Epithelial cell of proximal tubule (primary cell): ENCODE measurements around the gene CPEB4. TPM values are rescaled to one million over a fixed set of nuclear protein-coding genes. Genes with fewer than 3 reads are reported as not detected.

Experiments
- DNase-seq: peaks from one replicate; pipeline ENCODE4 v3.0.0-alpha.2; 2011; ENCODE audit warnings: low read depth
- H3K4me3 ChIP-seq: 2 replicates; pipeline ENCODE4 v1.5.1; 2011; ENCODE audit warnings: low read depth, mild to moderate bottlenecking, low read length
- total RNA-seq: library from RNA; depleted of rRNA; stranded (reverse); fragments of >200 nt; gene quantifications from 2 replicates; pipeline ENCODE4 v1.2.3, GENCODE V29; 2015
- TF ChIP-seq, protein P1 (sequence below): conservative IDR thresholded peaks from 2 replicates; pipeline ENCODE4 v1.5.1; 2012; ENCODE audit warnings: low read depth, mild to moderate bottlenecking, low read length

The CPEB4 gene
- total RNA-seq, 1 donor from 2014 or later: 17.5 TPM

DNA sequence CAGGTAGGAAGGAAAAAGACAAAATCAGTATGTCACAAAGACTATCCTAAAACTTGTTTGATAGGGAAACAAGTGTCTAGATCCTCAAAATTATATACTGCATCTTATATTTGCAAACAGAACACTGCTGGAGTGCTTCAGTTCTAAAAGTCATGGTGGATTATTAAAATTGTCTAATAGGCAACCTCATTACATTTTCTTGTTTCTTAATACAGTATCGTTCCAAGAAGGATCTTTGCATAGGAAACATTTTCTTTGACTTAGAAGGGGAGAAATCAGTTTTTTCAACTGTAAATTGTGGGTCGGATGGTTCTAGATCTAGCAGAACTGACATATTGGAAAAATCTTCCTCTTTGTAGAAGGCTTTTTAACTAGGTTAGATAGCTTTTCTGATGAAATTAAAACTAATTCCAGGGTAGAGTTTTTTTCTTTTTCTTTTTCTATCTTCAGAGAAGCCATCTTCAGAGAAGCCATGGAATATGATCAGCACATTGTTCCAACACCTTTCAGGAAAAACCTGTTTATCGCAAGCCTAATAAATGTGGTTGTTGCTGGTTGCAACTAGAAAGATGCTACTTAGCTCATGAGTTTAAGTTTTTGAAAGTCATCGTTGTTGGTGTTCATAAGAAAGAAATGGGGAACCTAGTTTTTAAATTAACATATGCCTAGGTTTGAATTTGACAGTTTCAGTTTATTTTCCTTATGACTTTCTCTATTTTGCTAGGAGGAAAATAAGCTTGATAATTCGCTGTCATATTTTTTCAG, 7.4 kb downstream of the CPEB4 start:
- TF ChIP-seq, protein P1, sequence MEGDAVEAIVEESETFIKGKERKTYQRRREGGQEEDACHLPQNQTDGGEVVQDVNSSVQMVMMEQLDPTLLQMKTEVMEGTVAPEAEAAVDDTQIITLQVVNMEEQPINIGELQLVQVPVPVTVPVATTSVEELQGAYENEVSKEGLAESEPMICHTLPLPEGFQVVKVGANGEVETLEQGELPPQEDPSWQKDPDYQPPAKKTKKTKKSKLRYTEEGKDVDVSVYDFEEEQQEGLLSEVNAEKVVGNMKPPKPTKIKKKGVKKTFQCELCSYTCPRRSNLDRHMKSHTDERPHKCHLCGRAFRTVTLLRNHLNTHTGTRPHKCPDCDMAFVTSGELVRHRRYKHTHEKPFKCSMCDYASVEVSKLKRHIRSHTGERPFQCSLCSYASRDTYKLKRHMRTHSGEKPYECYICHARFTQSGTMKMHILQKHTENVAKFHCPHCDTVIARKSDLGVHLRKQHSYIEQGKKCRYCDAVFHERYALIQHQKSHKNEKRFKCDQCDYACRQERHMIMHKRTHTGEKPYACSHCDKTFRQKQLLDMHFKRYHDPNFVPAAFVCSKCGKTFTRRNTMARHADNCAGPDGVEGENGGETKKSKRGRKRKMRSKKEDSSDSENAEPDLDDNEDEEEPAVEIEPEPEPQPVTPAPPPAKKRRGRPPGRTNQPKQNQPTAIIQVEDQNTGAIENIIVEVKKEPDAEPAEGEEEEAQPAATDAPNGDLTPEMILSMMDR: no peak
- DNase-seq: no peak
- peak overlapping the region; percentile 23 for H3K4me3 ChIP-seq

GRCh38 chr5:173896631-173897030, 8.5 kb downstream of the CPEB4 start:
- TF ChIP-seq, protein P1: no peak
- no peak overlapping the region for H3K4me3 ChIP-seq
- DNase-seq: no peak

- DNase-seq: no peak
- no peak overlapping the region for H3K4me3 ChIP-seq
- TF ChIP-seq, protein P1: no peak
These were observed 13.6 kb downstream of the CPEB4 start for GRCh38 chr5:173901705-173902104.

DNA sequence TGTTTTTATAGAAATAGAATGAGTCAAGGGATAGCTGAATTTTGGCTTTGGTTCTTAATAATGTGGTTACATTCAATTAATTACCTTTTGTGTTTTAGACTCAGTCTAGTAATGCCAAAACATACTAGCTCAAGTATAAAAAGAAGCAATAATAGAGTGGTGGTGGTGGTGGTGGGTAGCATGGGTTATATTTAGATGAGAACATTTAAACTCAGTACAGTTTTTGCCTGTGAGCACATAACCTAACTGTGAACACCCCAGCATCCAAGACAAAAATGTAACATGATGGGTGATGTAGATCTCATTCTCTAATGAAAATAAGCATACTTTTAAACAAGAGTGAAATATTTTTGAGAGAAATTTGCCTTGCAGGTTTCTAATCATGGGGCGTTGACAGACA, 14.2 kb downstream of the CPEB4 start:
- DNase-seq: no peak
- no peak overlapping the region for H3K4me3 ChIP-seq
- TF ChIP-seq, protein P1: no peak

DNA sequence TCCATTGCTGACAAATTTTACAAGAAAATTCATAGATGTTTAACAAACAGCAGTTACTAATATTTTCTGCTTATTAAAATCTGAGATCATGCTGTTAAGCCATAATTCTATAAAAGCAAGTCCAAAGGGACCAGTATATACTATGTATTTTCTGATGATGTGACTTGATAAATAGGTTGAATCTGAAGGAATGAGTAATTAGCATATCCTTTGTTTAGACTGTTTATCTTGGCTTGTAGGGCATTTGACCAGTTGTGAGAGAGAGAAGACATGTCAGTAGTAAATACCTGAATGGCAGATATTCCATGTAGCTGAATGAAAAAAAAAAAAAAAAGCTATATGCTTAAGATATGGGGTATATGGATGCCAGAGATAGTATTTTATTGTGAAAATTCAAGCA, 14.6 kb downstream of the CPEB4 start:
- DNase-seq: no peak

GRCh38 chr5:173903396-173904140, 15.4 kb downstream of the CPEB4 start:
- no peak overlapping the region for H3K4me3 ChIP-seq
- TF ChIP-seq, protein P1: no peak

More for the DNA sequence above, 14.6 kb downstream of the CPEB4 start:
- TF ChIP-seq, protein P1: no peak
- H3K4me3 ChIP-seq: no peak overlapping the region

More at GRCh38 chr5:173903396-173904140, 15.4 kb downstream of the CPEB4 start:
- DNase-seq: no peak
